Stimulated activated CD4-positive, alpha-beta T cell treated with anti-CD3 and anti-CD28 coated beads, TNF-alpha, amount 100 ng/mL, for 4 hours (primary cell): ENCODE results near the gene PITX1.

Experiments used
- DNase-seq, 3 experiments: peaks; one replicate each; pipeline ENCODE4 v3.0.0-alpha.2; 2020; ENCODE audit warnings: low read depth in 3 of 3

The PITX1 gene

GRCh38 chr5:135062216-135063055 lies 28.4 kb upstream of the PITX1 start:
- DNase-seq: no peak

DNA sequence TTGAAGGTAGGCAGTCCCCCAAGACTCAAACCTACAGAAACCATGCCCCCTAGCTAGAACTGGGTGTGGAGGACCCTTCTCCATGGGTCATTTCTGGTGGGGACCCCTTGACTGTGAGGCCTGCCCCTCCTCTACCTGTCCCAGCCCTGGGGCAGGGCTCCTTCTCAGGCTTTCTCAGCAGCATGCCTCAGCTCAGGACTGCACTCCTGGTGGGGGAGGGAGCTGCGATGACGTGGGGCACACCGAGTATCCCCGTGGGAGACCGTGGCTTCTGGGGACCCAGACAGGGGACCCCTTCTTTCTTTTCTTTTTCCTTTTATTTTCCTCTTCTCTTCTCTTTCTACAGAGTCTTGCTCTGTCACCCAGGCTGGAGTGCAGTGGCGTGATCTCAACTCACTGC lies 27.0 kb upstream of the PITX1 start:
- no peak for DNase-seq

DNA sequence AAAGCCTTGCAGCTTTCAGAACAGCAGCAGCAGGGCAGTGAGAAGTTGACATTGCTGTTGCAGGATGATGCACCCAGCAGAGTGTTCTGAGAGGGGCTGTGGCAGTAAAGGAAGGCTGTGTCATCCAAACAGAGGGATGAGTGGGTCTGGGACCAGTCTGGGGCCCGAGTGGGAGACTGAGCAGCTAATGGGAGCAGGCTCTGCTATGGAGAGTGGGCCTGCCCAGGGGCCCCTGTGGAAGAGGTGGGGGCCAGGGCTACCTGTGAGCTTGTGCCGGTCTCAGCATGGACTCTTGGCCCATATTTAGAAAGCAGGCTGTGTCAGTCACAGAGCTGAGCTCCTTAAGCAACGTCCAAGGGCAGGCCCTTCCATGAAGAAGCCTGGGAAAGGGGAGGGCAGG lies 26.0 kb upstream of the PITX1 start:
- no peak for DNase-seq

DNA sequence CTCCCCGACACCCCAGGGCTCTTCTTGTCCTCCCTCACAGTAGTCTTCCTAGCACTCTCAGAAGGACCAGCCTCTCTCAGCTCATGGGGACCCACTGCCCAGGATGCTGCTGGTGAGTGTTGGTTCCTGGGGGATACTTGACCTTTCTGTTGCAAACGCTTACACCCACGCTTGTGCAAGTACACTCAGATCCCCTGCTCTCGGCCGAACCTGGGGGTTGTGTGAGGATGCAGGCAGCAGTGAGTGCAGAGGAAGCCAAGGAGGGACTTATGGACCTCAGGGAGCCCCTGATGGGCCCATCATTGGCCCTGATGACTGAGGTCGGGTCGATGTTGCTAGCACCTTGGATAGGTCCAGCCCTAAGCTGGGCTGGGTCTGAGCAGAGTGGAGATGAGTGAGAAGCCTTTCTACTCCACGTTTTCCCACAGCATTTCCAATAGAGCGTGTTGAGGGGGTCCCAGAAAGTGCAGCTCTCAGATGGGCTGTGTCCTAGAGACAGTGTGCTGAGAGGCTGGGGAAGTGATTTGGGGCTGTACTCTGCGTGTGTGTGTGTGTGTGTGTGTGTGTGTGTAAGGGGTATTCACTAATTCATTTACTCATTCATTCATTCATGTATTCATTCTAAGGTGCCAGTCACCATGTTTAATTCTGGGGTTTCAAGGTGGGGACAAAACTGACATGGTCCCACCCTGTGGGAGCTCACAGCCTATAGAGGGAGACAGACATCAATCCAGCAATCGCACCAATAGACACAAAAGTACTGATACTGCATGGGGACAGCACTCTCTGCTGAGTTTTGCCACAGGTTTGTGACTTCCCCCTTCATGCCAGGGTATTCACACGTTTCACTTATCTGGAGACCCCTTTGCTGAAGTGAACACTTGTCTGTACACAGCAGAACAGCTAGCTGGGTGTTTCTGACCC lies 25.2 kb upstream of the PITX1 start:
- no peak for DNase-seq

GRCh38 chr5:135058331-135058732 lies 24.3 kb upstream of the PITX1 start:
- DNase-seq: no peak

- no peak for DNase-seq
Observed at GRCh38 chr5:135057233-135057632, 23.2 kb upstream of the PITX1 start.

GRCh38 chr5:135056316-135057030 lies 22.4 kb upstream of the PITX1 start:
- DNase-seq: no peak

DNA sequence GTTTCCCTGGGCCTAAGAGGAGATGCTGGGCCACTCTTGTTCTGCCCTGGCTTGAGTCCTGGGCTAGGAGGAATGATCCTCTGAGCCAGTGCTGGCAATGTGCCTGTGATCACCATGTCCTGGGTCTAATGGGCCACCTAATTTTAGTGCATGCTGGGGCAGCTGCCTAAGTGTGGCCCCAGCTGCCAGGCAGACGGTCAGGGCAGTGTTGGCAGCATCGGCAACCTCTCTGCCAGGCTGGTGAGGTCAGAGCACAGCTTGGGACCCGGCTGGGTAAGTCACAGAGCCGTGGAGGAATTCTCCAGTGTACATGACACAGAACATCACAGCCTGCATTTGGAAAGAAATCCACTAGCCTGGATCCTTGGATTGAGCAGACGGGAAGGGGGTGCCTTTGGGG lies 21.4 kb upstream of the PITX1 start:
- no peak for DNase-seq

- no peak for DNase-seq
Observed at GRCh38 chr5:135054546-135054945, 20.5 kb upstream of the PITX1 start.

DNA sequence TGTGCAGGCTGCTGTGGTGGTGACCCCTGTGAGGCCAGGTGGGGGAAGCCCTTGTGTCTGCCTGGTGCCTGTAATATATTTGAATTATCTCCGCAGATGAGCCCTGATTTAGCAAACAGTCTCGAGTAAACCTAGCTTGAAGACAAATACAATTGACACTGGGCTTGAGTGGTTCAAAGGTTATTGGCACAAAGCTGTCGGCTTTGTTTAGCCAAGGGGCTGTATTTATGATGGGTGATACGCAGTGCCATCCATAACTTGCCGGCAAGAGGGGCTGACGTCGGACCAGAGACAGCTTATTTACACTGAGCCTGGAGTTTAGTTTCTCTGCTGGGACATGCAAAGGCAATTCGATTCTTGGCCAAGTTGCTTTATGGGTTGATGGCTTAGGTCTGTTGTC lies 20.0 kb upstream of the PITX1 start:
- DNase-seq: no peak

- no peak for DNase-seq
Observed at GRCh38 chr5:135053278-135053677, 19.2 kb upstream of the PITX1 start.

DNA sequence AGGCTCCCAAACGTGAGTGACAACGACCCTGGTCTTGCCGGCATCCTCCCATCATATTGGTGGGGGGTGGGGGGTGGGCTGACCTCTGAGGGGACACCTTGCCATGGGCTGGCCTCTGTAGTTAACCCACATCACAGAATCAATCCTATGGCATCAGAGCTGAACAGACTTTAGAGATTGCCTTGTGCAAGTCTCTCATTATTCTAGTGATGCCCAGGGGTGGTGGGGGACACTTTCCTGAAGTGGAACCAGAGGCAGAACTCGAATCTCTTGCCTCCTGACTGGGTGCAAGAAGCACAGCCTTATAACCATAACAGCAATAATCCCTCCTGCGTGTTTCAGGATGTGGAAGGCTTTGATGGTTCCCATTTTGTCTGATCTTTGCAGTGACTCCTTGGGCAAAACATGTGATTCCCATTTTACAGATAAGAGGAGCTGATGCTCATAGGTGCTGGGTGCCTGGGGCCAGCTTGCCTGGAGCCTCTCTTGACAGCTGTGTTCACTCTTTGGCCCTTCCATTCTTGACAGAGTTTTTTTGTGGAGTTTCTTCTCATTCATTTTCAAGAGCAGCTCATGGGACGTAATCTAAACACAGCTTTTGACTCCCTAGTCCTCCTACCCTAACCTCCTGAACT lies 18.6 kb upstream of the PITX1 start:
- no peak for DNase-seq

DNA sequence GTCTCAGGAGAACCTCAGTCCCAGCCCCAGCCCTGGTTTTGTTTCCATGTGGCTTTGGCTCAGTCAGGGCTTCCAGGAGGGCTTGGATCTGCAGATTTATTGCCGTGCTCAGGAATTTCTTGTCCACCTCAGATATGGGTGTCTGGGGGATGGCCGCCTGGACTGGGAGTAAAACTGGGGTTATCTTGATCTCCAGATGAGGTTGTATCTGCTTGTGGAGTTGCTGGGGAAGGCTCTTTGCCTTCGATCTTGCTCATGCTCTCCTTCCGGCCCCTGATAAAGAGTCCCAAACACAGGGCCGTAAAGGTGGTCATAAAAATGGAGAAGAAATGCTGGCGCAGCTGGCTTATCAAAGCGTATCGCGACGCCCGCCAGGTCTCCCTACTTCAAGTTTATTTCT lies 17.8 kb upstream of the PITX1 start:
- DNase-seq: no peak

- DNase-seq: no peak
Observed at GRCh38 chr5:135051399-135051798, 17.4 kb upstream of the PITX1 start.

DNA sequence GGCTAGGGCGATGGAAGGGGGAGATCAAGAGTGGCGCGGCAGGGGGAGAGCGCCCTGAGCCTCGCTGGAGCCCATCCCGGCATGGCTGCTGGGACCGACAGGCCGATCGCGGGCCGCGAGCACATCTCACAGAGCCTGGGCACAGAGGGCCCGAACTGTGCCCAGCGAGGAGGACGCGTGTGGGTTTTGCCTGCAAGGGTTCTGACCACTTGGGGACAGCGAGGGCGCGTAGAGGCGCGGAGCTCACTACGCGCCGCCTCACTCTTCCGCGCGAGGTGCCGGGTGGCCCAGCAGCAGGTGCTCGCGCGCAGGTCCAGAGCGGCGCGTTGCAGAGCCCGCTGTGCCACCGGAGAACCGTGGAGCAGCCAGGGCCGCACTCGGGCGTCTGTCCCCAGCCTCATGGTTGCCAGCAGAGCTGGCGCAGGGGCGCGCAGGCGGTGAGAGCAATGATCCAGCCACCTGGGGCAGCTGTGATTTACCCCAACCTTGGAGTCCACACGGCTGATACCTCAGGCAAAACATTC lies 16.3 kb upstream of the PITX1 start:
- DNase-seq: no peak

DNA sequence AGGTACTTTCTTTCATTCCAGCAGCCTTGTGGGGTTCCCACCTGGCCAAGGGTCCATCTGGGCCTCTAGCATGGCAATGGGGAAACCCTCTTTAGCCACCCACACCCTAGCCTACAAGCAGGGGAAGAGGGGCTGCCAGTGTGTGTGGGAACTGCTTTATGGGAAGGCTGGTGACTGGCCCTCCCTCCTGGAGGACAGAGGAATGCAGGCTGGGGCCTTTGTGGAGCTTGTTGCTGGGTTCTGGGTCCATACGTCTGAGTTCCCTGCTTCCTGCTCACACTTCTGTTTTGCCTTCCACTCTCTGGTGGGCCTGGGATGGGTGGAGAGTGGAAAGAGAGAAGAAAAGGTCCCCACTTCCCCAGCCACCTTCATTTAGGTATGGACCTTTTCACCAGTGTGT lies 14.9 kb upstream of the PITX1 start:
- no peak for DNase-seq

GRCh38 chr5:135048286-135048685 lies 14.3 kb upstream of the PITX1 start:
- DNase-seq: no peak

DNA sequence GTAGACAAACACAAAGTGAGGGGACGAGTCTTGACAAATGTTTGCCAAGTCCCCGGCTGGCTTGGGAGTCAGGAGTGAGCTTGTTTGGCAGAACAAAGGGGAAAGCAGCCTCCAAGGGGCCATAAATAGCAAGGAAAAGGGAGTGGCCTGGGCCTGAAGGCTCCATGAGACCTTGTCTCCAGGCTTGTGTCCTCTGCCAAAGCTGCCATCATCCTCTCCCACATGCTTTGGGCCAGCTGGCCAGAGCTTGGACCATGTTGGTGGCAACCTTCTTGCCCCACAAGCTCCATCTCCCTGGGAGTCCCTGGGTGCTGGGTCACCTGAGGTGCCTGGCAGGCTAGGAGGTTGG lies 13.3 kb upstream of the PITX1 start:
- DNase-seq: no peak

- DNase-seq: no peak
Observed at GRCh38 chr5:135046661-135047346, 12.8 kb upstream of the PITX1 start.

GRCh38 chr5:135045488-135045887 lies 11.5 kb upstream of the PITX1 start:
- DNase-seq: no peak

DNA sequence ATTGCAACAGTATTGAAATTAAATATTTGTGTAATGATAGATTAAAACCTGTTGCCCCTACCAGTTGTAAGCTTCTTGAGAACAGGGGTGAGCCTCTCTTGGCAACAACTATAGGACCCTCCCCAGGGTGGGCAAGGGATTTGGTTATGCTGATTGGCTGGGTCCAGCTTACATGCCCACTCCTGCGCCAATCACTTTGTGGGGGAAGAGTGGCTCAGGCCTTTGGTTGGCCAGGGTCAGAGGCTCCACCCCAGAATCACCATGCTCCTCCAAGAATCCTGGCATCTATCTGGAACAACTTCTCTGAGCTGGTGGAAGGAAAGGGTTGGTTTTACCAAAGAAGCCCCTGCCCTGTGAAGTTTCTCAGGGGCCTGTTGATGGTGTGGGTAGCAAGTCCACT lies 8.6 kb upstream of the PITX1 start:
- no peak for DNase-seq
